Neural cell (in vitro differentiated cells): Measurements from ENCODE around the gene ARHGEF4. TPM values are rescaled to one million over a fixed set of nuclear protein-coding genes. Genes with fewer than 3 reads are reported as not detected.

ENCODE experiments used
- H2AFZ ChIP-seq: fragments of 200-600, 300-800 bp; sonication (generic), shearing (Covaris generic); 2 replicates; pipeline ENCODE4 v1.6.0; 2014; ENCODE audit warnings: low read depth, mild to moderate bottlenecking, antibody characterized with exemption, low read length, moderate library complexity
- H3F3A ChIP-seq: fragments of 200-600 bp; shearing (Covaris generic); 2 replicates; pipeline ENCODE4 v1.6.1; 2016; ENCODE audit warnings: mild to moderate bottlenecking, moderate library complexity, mixed read lengths, antibody characterized with exemption, low read length; ENCODE audit not compliant: insufficient read depth, poor library complexity, severe bottlenecking
- H3K27ac ChIP-seq: fragments of 200-600, 300-800 bp; sonication (generic), shearing (Covaris generic); 2 replicates; pipeline ENCODE4 v1.5.1; 2014; ENCODE audit warnings: mild to moderate bottlenecking, low read length, moderate library complexity
- H3K27me3 ChIP-seq: fragments of 300-800, 200-600 bp; sonication (generic), shearing (Covaris generic); 2 replicates; pipeline ENCODE4 v1.6.0; 2014; ENCODE audit warnings: mild to moderate bottlenecking, low read depth, low read length, moderate library complexity; ENCODE audit not compliant: insufficient read depth
- H3K36me3 ChIP-seq: fragments of 300-800, 200-600 bp; sonication (generic), shearing (Covaris generic); 2 replicates; pipeline ENCODE4 v1.5.1; 2014; ENCODE audit warnings: mild to moderate bottlenecking, antibody characterized with exemption, low read length, moderate library complexity; ENCODE audit not compliant: insufficient read depth
- H3K4me2 ChIP-seq: fragments of 300-800, 200-600 bp; sonication (generic), shearing (Covaris generic); 2 replicates; pipeline ENCODE4 v1.6.0; 2014; ENCODE audit warnings: mild to moderate bottlenecking, low read length
- H3K4me3 ChIP-seq: fragments of 300-800, 200-600 bp; sonication (generic), shearing (Covaris generic); 2 replicates; pipeline ENCODE4 v1.5.1; 2014; ENCODE audit warnings: mild to moderate bottlenecking, low read length, moderate library complexity
- H3K79me2 ChIP-seq: fragments of 200-600 bp; shearing (Covaris generic); replicated peaks from 2 replicates; pipeline ENCODE4 v1.6.0; 2014; ENCODE audit warnings: mild to moderate bottlenecking, low read length, moderate library complexity; ENCODE audit not compliant: insufficient read depth
- H3K9ac ChIP-seq: fragments of 300-800, 200-600 bp; sonication (generic), shearing (Covaris generic); 2 replicates; pipeline ENCODE4 v1.6.1; 2016; ENCODE audit warnings: mild to moderate bottlenecking, low read length, mixed read lengths
- H3K9me2 ChIP-seq: fragments of 200-600 bp; shearing (Covaris generic); 2 replicates; pipeline ENCODE4 v1.6.1; 2016; ENCODE audit warnings: mild to moderate bottlenecking, low read length, mixed read lengths; ENCODE audit not compliant: insufficient read depth
- H3K9me3 ChIP-seq: fragments of 200-600, 300-800 bp; sonication (generic), shearing (Covaris generic); 2 replicates; pipeline ENCODE4 v1.6.1; 2016; ENCODE audit warnings: mild to moderate bottlenecking, mixed run types, low read length, moderate library complexity, mixed read lengths
- H4K20me1 ChIP-seq: fragments of 200-600 bp; shearing (Covaris generic); 2 replicates; pipeline ENCODE4 v1.6.1; 2016; ENCODE audit warnings: mild to moderate bottlenecking, mixed run types; ENCODE audit not compliant: insufficient read depth
- CTCF ChIP-seq: fragments of 450-650 bp; IDR thresholded peaks from 2 replicates; pipeline ENCODE4 v1.5.1; 2014; ENCODE audit warnings: antibody characterized with exemption, mild to moderate bottlenecking, moderate library complexity; ENCODE audit not compliant: poor library complexity, severe bottlenecking
- EP300 ChIP-seq: fragments of 450-650 bp; conservative IDR thresholded peaks from 2 replicates; pipeline ENCODE4 v1.6.1; 2014; ENCODE audit warnings: antibody characterized with exemption, mild to moderate bottlenecking, moderate library complexity; ENCODE audit not compliant: poor library complexity, severe bottlenecking
- EZH2 ChIP-seq: fragments of 200-600, 300-800 bp; shearing (Covaris generic), sonication (generic); IDR thresholded peaks from 2 replicates; pipeline ENCODE4 v1.6.1; 2014; ENCODE audit warnings: antibody characterized with exemption, low read length, borderline replicate concordance, mild to moderate bottlenecking; ENCODE audit not compliant: insufficient read depth, poor library complexity, severe bottlenecking
- MXI1 ChIP-seq: fragments of 450-650 bp; conservative IDR thresholded peaks from 2 replicates; pipeline ENCODE4 v1.6.1; 2014; ENCODE audit warnings: antibody characterized with exemption, mild to moderate bottlenecking; ENCODE audit not compliant: poor library complexity, severe bottlenecking
- POLR2AphosphoS5 ChIP-seq: IDR thresholded peaks from 2 replicates; pipeline ENCODE4 v1.6.1; 2012
- RAD21 ChIP-seq: fragments of 450-650 bp; conservative IDR thresholded peaks from 2 replicates; pipeline ENCODE4 v1.6.1; 2014; ENCODE audit warnings: antibody characterized with exemption, mild to moderate bottlenecking, moderate library complexity
- REST ChIP-seq: IDR thresholded peaks from 2 replicates; pipeline ENCODE4 v1.6.1; 2012; ENCODE audit warnings: borderline replicate concordance
- SMC3 ChIP-seq: fragments of 450-650 bp; conservative IDR thresholded peaks from 2 replicates; pipeline ENCODE4 v1.6.1; 2014; ENCODE audit warnings: antibody characterized with exemption, mild to moderate bottlenecking, moderate library complexity; ENCODE audit not compliant: poor library complexity
- TAF1 ChIP-seq: IDR thresholded peaks from 2 replicates; pipeline ENCODE4 v1.6.1; 2012; ENCODE audit warnings: low read depth
- polyA plus RNA-seq: library from polyadenylated mRNA; depleted of rRNA; stranded (reverse); fragments of >200 nt; gene quantifications from 2 replicates; pipeline ENCODE4 v1.2.3, GENCODE V29; 2014

Gene ARHGEF4
- polyA plus RNA-seq, 1 donor from 2014 or later, result 45.9 TPM

- Histone ChIP-seq H3K27me3 (no peaks in the 10 kb centered on the region), H3K36me3 (no peaks in the 10 kb centered on the region), H4K20me1 (no peaks in the 10 kb centered on the region), H3K4me2 (no peak overlapping the region), H3K9ac (no peak overlapping the region), H3K27ac (no peak overlapping the region), H3K79me2 (no peaks in the 10 kb centered on the region), H3K4me3 (no peak overlapping the region), H3K9me2 (no peaks in the 10 kb centered on the region), H2AFZ (no peak overlapping the region), H3K9me3 (no peaks in the 10 kb centered on the region), H3F3A (no peaks in the 10 kb centered on the region)
- TF ChIP-seq CTCF (no peak), MXI1 (no peak), SMC3 (no peak), TAF1 (no peak), POLR2AphosphoS5 (no peak), REST (no peak), RAD21 (no peak), EP300 (no peak)
Measured at GRCh38 chr2:131030478-131030971, 193.8 kb downstream of the ARHGEF4 start.

- no peaks in the 10 kb centered on the region for H3K9me3 ChIP-seq
- no peak overlapping the region for H3K27ac ChIP-seq
- H3F3A ChIP-seq, result no peaks in the 10 kb centered on the region
- no peak overlapping the region for H2AFZ ChIP-seq
- no peaks in the 10 kb centered on the region for H3K36me3 ChIP-seq
- H3K4me2 ChIP-seq, result no peak overlapping the region
- no peaks in the 10 kb centered on the region for H4K20me1 ChIP-seq
- TF ChIP-seq EP300, result no peak
- no peak for TF ChIP-seq RAD21
- no peak overlapping the region for H3K4me3 ChIP-seq
- no peak overlapping the region for H3K9ac ChIP-seq
- no peaks in the 10 kb centered on the region for H3K9me2 ChIP-seq
- H3K79me2 ChIP-seq, result no peaks in the 10 kb centered on the region
- no peaks in the 10 kb centered on the region for H3K27me3 ChIP-seq
Measured at GRCh38 chr2:131031431-131031841, 194.7 kb downstream of the ARHGEF4 start.

GRCh38 chr2:131031875-131032274, 195.2 kb downstream of the ARHGEF4 start:
- Histone ChIP-seq H3K27me3 (no peaks in the 10 kb centered on the region), H3K9me3 (no peaks in the 10 kb centered on the region), H3K4me3 (no peak overlapping the region), H3K36me3 (no peaks in the 10 kb centered on the region), H3K4me2 (no peak overlapping the region), H3F3A (no peaks in the 10 kb centered on the region), H2AFZ (no peak overlapping the region), H3K27ac (no peak overlapping the region), H3K9ac (no peak overlapping the region), H3K9me2 (no peaks in the 10 kb centered on the region), H4K20me1 (no peaks in the 10 kb centered on the region), H3K79me2 (no peaks in the 10 kb centered on the region)
- TF ChIP-seq TAF1 (no peak), EP300 (no peak), POLR2AphosphoS5 (no peak), EZH2 (no peak), SMC3 (no peak)
